H4 (cell line): ENCODE measurements around the gene CLCN3. TPM values are rescaled to one million over a fixed set of nuclear protein-coding genes. Genes with fewer than 3 reads are reported as not detected.
A peak's percentile ranks its signal among the peaks of the same experiment; 100 is the strongest.
"Not testable (repeated sequence)": the region's sequence is repeated elsewhere in the genome, so short reads cannot be mapped to it uniquely, and the experiment has no call there.

Source experiments
- DNase-seq: peaks from one replicate; pipeline ENCODE4 v3.0.0-alpha.2; 2015; ENCODE audit warnings: low spot score
- total RNA-seq: library from RNA; depleted of rRNA; stranded (reverse); fragments of >200 nt; shearing (Covaris generic); gene quantifications from 2 replicates; pipeline ENCODE4 v1.2.3, GENCODE V29; 2014

The CLCN3 gene
- total RNA-seq, 1 experiment from 2014 or later = 23.8 TPM

- DNase-seq = no peak
These were observed 3.1 kb upstream of the CLCN3 start for GRCh38 chr4:169617306-169617705.

- no peak for DNase-seq
These were observed 2.1 kb upstream of the CLCN3 start for GRCh38 chr4:169618286-169618685.

GRCh38 chr4:169618986-169619385, 1.4 kb upstream of the CLCN3 start:
- DNase-seq = no peak

- DNase-seq = peak; percentile 36
These were observed 840 bp upstream of the CLCN3 start for GRCh38 chr4:169619518-169619957.

- DNase-seq = no peak
These were observed 486 bp downstream of the CLCN3 start for GRCh38 chr4:169620880-169621248.

- DNase-seq = peak; percentile 85
These were observed 1.5 kb downstream of the CLCN3 start for GRCh38 chr4:169621731-169622492.

- DNase-seq = no peak
These were observed 2.2 kb downstream of the CLCN3 start for GRCh38 chr4:169622566-169622965.

GRCh38 chr4:169624012-169624411, 3.6 kb downstream of the CLCN3 start:
- DNase-seq = not testable (repeated sequence)

GRCh38 chr4:169625886-169626285, 5.5 kb downstream of the CLCN3 start:
- DNase-seq = no peak

GRCh38 chr4:169626331-169627282, 6.2 kb downstream of the CLCN3 start:
- no peak for DNase-seq

- DNase-seq = no peak
These were observed 6.9 kb downstream of the CLCN3 start for GRCh38 chr4:169627307-169627706.

GRCh38 chr4:169628579-169628978, 8.2 kb downstream of the CLCN3 start:
- DNase-seq = no peak

- DNase-seq = no peak
These were observed 9.7 kb downstream of the CLCN3 start for GRCh38 chr4:169630069-169630468.

GRCh38 chr4:169632896-169633295, 12.5 kb downstream of the CLCN3 start:
- DNase-seq = no peak

- DNase-seq = no peak
These were observed 14.6 kb downstream of the CLCN3 start for GRCh38 chr4:169634975-169635374.

GRCh38 chr4:169640261-169640870, 20.0 kb downstream of the CLCN3 start:
- no peak for DNase-seq

- DNase-seq = no peak
These were observed 24.4 kb downstream of the CLCN3 start for GRCh38 chr4:169644802-169645201.

- no peak for DNase-seq
These were observed 25.2 kb downstream of the CLCN3 start for GRCh38 chr4:169645627-169646026.

- no peak for DNase-seq
These were observed 29.3 kb downstream of the CLCN3 start for GRCh38 chr4:169649545-169650226.

- no peak for DNase-seq
These were observed 30.0 kb downstream of the CLCN3 start for GRCh38 chr4:169650227-169650936.

- DNase-seq = no peak
These were observed 32.2 kb downstream of the CLCN3 start for GRCh38 chr4:169652535-169652934.
